Measurements from ENCODE around the gene SLC6A7. TPM values are rescaled to one million over a fixed set of nuclear protein-coding genes. Genes with fewer than 3 reads are reported as not detected.
"Not testable (repeated sequence)": the region's sequence is repeated elsewhere in the genome, so short reads cannot be mapped to it uniquely, and the experiment has no call there.

The SLC6A7 gene
- total RNA-seq, 4 donors from 2014 or later, result not detected

DNA sequence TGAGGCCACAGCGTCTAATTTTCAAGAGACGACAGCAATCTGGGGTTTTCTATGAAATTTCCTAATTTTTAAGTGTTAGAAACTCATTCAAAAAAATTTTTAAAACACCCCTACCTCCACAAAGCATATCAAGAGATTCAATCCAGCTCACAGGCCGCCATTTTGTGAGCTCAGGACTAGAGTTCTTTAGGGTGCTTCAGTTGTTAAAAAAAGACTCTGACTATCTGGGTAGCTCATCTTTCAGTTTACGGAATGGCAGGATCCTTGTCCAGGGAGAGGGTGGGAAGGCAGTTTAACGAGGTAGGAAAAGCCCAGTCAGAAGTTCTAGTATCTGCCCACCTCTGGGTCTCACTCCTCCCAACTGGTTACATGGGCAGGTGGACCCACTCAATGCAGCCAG, 56.6 kb downstream of the SLC6A7 start:
- TF ChIP-seq, protein P1, sequence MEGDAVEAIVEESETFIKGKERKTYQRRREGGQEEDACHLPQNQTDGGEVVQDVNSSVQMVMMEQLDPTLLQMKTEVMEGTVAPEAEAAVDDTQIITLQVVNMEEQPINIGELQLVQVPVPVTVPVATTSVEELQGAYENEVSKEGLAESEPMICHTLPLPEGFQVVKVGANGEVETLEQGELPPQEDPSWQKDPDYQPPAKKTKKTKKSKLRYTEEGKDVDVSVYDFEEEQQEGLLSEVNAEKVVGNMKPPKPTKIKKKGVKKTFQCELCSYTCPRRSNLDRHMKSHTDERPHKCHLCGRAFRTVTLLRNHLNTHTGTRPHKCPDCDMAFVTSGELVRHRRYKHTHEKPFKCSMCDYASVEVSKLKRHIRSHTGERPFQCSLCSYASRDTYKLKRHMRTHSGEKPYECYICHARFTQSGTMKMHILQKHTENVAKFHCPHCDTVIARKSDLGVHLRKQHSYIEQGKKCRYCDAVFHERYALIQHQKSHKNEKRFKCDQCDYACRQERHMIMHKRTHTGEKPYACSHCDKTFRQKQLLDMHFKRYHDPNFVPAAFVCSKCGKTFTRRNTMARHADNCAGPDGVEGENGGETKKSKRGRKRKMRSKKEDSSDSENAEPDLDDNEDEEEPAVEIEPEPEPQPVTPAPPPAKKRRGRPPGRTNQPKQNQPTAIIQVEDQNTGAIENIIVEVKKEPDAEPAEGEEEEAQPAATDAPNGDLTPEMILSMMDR (IDR thresholded peaks at IDR 0.05), result no peak

DNA sequence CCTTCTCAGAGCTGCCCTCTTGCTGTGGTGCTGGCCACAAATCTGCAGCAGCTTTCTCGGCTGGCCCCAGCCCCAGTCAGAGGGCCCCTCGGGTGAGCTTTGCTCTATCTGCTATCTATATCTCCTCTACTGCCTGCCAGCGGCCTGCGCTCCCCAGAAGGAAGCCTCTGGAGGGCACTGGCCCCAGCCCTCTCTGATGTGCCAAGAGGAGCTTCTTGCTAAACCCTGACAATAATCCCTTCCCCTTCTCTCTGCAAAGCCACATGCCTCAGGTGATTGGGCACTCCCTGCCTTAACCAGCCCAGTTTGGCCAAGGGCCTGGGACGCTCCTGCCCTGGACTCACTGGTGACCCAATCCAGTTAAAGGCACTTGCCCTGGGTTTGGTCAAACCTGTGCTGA, 57.0 kb downstream of the SLC6A7 start:
- TF ChIP-seq, protein P1 (IDR thresholded peaks at IDR 0.05), result no peak
- DNase-seq (ENCODE audit: low spot score), result no peak
- no peak for ATAC-seq (ENCODE audit: low FRiP score)

More for the DNA sequence above, 56.6 kb downstream of the SLC6A7 start:
- no peak for DNase-seq (ENCODE audit: low spot score)
- no peak for ATAC-seq (ENCODE audit: low FRiP score)

DNA sequence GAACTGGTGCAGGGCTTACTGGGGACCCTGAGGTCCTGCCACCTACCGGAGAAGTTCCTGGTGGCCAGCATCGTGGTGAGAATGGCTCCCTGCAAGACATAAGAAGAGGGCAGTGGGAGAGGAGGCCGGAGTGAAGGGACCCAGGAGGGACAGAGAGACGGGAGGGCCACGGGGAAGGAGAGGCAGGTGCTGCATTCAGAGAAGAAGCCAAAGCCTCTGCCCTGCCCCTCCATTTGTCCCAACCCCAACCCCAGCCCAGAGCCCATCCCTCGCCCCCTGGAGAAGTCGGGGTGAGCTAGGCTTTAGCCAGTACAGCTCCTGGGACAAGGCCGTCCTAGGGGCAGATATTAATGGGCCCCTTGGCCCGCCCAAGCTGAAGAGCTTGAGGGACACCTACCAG, 57.9 kb downstream of the SLC6A7 start:
- DNase-seq (ENCODE audit: low spot score) (no peak), ATAC-seq (ENCODE audit: low FRiP score) (no peak)
- TF ChIP-seq, protein P1 (IDR thresholded peaks at IDR 0.05), result no peak

DNA sequence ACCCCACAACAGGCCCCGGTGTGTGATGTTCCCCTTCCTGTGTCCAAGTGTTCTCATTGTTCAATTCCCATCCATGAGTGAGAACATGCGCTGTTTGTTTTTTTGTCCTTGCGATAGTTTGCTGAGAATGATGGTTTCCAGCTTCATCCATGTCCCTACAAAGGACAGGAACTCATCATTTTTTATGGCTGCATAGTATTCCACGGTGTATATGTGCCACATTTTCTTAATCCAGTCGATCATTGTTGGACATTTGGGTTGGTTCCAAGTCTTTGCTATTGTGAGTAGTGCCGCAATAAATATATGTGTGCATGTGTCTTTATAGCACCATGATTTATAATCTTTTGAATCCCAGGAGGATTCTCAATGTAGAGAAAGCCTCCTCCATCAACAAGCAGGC, 58.6 kb downstream of the SLC6A7 start:
- not testable (repeated sequence) for ATAC-seq (ENCODE audit: low FRiP score); DNase-seq (ENCODE audit: low spot score)

DNA sequence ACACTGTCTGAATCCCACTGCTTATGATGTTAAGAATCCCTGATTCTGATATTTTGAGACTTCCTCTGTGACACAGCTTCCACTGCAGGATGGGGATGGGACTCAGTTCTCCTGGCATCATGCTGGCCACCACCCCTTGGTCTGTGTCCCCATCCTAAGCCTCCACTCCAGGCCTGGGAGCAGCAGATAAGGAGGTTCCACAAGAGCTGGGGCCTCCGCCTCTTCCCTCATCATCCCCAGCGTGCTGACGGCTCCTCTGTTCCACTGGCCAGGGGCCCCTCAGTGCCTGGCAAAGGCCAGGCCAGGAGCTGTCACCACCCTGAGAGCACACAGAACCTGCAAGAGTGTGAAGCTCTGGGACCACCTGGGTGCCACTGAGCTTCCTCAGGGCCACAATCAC, 59.1 kb downstream of the SLC6A7 start:
- no peak for ATAC-seq (ENCODE audit: low FRiP score)
- TF ChIP-seq, protein P1 (IDR thresholded peaks at IDR 0.05), result no peak
- no peak for DNase-seq (ENCODE audit: low spot score)

DNA sequence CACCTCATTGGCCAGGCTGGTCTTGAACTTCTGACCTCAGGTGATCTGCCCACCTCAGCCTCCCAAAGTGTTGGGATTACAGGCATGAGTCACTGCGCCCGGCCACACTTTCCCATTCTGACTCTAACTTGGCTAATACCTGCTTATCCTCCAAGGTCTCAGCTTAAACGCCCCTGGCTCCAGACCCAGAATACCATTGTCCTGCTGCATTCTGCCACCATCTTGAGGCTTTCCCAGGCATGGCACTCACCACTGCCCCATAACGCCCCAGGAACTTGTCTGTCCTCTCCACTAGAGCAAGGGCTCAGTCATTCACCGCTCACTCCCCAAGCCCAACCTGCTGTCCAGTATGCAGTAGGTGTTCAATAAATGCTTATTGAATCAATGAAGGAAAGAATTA, 59.9 kb downstream of the SLC6A7 start:
- TF ChIP-seq, protein P1 (IDR thresholded peaks at IDR 0.05), result no peak
- ATAC-seq (ENCODE audit: low FRiP score) (no peak), DNase-seq (ENCODE audit: low spot score) (no peak)

DNA sequence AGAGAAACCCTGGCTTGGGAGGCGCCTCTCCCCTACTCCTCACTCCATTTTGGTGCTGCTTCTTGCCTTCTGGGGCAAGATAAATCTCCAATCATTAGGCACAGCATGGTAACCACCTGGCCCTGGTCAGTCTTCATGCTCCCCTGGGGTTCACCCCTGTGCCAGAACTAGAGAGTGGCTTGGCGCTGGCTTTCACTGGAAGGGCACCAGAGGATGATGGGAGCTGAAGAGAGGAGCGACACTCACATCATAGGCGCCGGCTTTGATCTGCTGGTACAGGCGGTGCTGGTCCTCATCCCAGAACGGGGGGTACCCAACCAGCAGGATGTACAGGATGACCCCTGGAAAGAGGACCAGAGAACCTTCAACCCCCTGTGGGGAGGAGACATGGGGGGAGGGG, 61.6 kb downstream of the SLC6A7 start:
- TF ChIP-seq, protein P1 (IDR thresholded peaks at IDR 0.05), result no peak
- no peak for DNase-seq (ENCODE audit: low spot score)

DNA sequence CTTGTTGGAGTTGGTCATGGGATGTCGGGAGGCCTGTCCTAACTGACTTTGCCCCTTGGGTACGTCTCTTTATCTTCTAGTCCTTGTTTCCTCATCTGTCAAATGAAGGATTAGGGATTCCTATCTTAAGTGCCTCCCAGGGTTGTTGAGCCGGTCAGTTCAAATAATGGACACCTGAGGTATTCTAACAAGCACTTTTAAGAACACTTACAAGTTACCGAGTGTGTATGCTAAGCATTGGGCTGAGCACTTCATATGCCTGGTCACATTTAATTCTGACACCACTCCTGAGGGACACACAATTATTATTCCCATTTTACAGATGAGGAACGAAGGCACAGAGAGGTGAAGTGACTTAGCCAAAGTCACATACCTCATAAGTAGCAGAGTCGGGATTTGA, 62.6 kb downstream of the SLC6A7 start:
- ATAC-seq (ENCODE audit: low FRiP score), result no peak
- no peak for DNase-seq (ENCODE audit: low spot score)
- TF ChIP-seq, protein P1 (IDR thresholded peaks at IDR 0.05), result no peak

More for the DNA sequence above, 61.6 kb downstream of the SLC6A7 start:
- ATAC-seq (ENCODE audit: low FRiP score), result no peak

Data from omental fat pad (tissue), 4 donors.